Measurements from ENCODE around the gene C15orf39.
"Not testable (repeated sequence)": the region's sequence is repeated elsewhere in the genome, so short reads cannot be mapped to it uniquely, and the experiment has no call there.

C15orf39 gene

DNA sequence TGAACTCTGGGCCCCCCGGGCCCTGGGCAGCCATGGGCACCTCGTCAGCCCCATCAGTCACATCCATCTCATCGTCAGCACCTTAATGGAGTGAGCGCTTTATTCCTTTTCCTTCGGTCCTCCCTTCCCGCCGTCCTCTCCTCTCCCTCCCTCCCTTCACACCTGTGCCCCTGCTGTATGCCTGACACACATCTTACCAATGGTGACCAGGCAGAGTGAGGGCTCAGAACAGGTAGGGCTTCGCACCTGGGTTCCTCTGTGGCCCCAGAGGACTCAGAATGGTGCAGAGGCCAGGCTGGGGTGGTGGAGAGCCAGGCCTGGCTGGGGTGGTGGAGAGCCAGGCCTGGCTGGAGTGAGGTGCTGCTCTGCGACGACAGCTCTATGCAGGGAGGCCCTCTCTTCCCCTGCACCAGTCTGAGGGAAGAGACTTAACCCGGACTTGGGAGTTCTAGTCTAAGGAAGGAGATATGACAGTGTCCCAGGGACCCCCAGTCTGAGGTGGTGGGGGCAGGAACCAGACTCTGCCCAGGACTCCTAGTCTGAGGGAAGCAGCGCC lies 11.6 kb downstream of the C15orf39 start:
- H3K36me3 Mint-ChIP-seq (ENCODE audit: low read depth): peaks cover 9% of the 10 kb centered on the region
- no peak overlapping the region for H3K27ac Mint-ChIP-seq
- TF ChIP-seq CTCF (IDR thresholded peaks at IDR 0.05): no peak
- no peak for DNase-seq
- H3K4me1 Mint-ChIP-seq: peaks cover 4% of the 10 kb centered on the region
- H3K27me3 Mint-ChIP-seq (ENCODE audit: low read depth, poor library complexity): no peaks in the 10 kb centered on the region
- no peaks in the 10 kb centered on the region for H3K9me3 Mint-ChIP-seq
- no peak overlapping the region for H3K4me3 Mint-ChIP-seq

DNA sequence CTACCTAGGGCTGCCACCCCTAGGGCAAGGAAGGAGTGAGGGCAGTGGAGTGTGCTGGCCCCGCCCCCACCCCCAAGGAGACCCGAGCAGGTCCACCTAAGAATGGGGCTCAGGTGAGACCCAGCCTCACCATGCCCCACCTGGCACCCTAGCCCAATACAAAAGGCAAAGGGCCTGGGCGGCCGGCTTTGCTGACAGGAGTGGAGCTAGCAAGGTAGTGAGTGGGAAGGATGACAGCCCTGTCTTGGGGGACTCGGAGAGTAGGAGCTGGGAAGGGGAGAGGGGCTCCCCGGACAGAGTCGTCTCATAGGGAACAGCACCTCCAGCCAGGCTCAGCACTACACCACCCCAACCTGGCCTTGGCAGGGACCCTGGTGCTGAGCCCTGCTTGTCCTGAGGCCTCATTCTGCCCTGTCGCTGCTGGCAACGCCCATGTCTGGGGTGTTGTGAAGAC lies 12.1 kb downstream of the C15orf39 start:
- no peak for TF ChIP-seq CTCF (IDR thresholded peaks at IDR 0.05)
- Mint-ChIP-seq H3K4me1 (peaks cover 9% of the 10 kb centered on the region), H3K27me3 (ENCODE audit: low read depth, poor library complexity) (no peaks in the 10 kb centered on the region), H3K27ac (no peak overlapping the region), H3K4me3 (no peak overlapping the region), H3K9me3 (no peaks in the 10 kb centered on the region), H3K36me3 (ENCODE audit: low read depth) (peaks cover 9% of the 10 kb centered on the region)
- DNase-seq: no peak

DNA sequence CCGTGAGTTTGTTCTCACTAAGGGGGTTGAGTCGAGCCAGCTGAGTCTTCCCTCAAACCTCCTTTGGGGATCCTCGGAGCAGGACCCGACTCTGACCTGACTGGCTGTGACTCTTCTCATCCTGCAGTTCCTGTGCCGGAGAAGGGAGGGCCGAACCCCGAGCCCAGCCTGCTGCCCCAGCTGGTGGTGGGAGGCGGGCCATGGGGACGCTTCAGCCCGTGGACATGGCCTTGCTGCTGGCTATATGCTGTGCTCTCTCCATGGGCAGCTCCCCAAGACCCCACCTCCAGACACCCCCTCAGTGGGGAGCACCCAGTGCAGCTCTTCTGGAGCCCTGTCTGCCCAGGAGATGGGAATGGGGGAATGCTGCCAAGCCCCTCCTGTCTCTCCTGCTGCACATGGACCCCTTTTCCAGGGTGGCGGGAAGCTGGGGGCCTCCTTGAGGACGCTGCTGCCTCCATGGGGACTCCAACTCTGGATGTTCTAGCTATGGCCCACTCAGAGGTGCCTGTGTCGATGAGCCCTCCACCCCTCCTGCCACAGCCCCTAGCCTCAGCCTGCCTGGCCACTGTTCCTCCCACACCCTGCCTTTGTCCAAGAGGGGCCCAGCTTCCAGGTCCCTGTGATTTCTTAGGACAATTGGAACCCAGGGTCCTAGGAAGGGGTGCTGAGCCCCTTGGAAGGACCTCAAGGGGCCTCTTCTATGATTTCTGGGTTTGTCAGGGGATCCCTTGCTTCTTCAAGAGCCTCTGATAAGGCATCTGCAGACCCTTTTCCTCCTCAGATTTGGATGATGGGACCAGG lies 12.8 kb downstream of the C15orf39 start:
- Mint-ChIP-seq H3K4me3 (no peak overlapping the region), H3K9me3 (no peaks in the 10 kb centered on the region), H3K27me3 (ENCODE audit: low read depth, poor library complexity) (no peaks in the 10 kb centered on the region)

GRCh38 chr15:75215107-75216004 lies 13.7 kb downstream of the C15orf39 start:
- peaks cover 25% of the 10 kb centered on the region for H3K4me1 Mint-ChIP-seq
- H3K4me3 Mint-ChIP-seq: no peak overlapping the region
- DNase-seq: no peak
- H3K27me3 Mint-ChIP-seq (ENCODE audit: low read depth, poor library complexity): no peaks in the 10 kb centered on the region
- H3K9me3 Mint-ChIP-seq: no peaks in the 10 kb centered on the region
- H3K36me3 Mint-ChIP-seq (ENCODE audit: low read depth): peaks cover 4% of the 10 kb centered on the region
- H3K27ac Mint-ChIP-seq: peak overlapping the region; percentile 66
- no peak for TF ChIP-seq CTCF (IDR thresholded peaks at IDR 0.05)

More for the DNA sequence above, 12.8 kb downstream of the C15orf39 start:
- Mint-ChIP-seq H3K36me3 (ENCODE audit: low read depth) (peaks cover 4% of the 10 kb centered on the region), H3K27ac (peak overlapping the region; percentile 66), H3K4me1 (peaks cover 16% of the 10 kb centered on the region)
- no peak for TF ChIP-seq CTCF (IDR thresholded peaks at IDR 0.05)
- DNase-seq: no peak

GRCh38 chr15:75217012-75217411 lies 15.3 kb downstream of the C15orf39 start:
- TF ChIP-seq CTCF (IDR thresholded peaks at IDR 0.05): no peak
- Mint-ChIP-seq H3K4me3 (no peak overlapping the region), H3K27ac (no peak overlapping the region), H3K36me3 (ENCODE audit: low read depth) (no peaks in the 10 kb centered on the region), H3K9me3 (no peaks in the 10 kb centered on the region), H3K4me1 (peaks cover 26% of the 10 kb centered on the region), H3K27me3 (ENCODE audit: low read depth, poor library complexity) (no peaks in the 10 kb centered on the region)
- no peak for DNase-seq

GRCh38 chr15:75217574-75217973 lies 15.9 kb downstream of the C15orf39 start:
- not testable (repeated sequence) for H3K9me3 Mint-ChIP-seq; DNase-seq; H3K36me3 Mint-ChIP-seq (ENCODE audit: low read depth); H3K4me3 Mint-ChIP-seq; H3K27me3 Mint-ChIP-seq (ENCODE audit: low read depth, poor library complexity); H3K27ac Mint-ChIP-seq
- H3K4me1 Mint-ChIP-seq: peaks cover 26% of the 10 kb centered on the region

GRCh38 chr15:75219507-75219929 lies 17.8 kb downstream of the C15orf39 start:
- not testable (repeated sequence) for DNase-seq; H3K4me3 Mint-ChIP-seq; H3K36me3 Mint-ChIP-seq (ENCODE audit: low read depth); H3K27me3 Mint-ChIP-seq (ENCODE audit: low read depth, poor library complexity); H3K9me3 Mint-ChIP-seq; H3K27ac Mint-ChIP-seq
- peaks cover 26% of the 10 kb centered on the region for H3K4me1 Mint-ChIP-seq
